Measurements from ENCODE around the gene MYLK. TPM values are rescaled to one million over a fixed set of nuclear protein-coding genes. Genes with fewer than 3 reads are reported as not detected.

MYLK gene
- polyA plus RNA-seq, 6 donors from 2014 or later = 0.93 to 5.7 (median 2.1) TPM

DNA sequence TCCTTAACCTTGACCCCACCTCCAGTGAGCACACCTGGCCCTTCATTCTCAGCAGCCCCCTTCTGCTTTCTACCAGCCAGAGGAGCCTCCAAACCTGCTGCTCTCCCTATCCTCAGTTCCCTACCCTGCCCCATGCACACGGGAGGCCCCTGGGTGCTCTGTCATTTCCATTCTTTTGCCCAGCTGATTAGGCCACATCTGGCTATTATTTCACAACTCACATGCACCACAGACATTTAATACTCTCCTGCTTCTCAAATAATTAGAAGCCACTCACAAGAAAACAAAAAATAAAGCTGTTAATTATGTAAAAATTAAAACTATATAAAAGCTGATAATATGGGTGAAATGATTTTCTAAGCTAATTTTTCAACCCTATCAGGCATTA is 50.7 kb downstream of the MYLK start:
- Mint-ChIP-seq H3K36me3 (no peaks in the 10 kb centered on the region), H3K27ac (no peak overlapping the region), H3K27me3 (no peaks in the 10 kb centered on the region), H3K9me3 (peaks cover 5 to 21% (median 12%) of the 10 kb centered on the region in 7 donors), H3K4me3 (no peak overlapping the region), H3K4me1 (no peaks in the 10 kb centered on the region)
- no peak for ATAC-seq (ENCODE audit: low read depth in 2 of 2)
- DNase-seq = no peak

DNA sequence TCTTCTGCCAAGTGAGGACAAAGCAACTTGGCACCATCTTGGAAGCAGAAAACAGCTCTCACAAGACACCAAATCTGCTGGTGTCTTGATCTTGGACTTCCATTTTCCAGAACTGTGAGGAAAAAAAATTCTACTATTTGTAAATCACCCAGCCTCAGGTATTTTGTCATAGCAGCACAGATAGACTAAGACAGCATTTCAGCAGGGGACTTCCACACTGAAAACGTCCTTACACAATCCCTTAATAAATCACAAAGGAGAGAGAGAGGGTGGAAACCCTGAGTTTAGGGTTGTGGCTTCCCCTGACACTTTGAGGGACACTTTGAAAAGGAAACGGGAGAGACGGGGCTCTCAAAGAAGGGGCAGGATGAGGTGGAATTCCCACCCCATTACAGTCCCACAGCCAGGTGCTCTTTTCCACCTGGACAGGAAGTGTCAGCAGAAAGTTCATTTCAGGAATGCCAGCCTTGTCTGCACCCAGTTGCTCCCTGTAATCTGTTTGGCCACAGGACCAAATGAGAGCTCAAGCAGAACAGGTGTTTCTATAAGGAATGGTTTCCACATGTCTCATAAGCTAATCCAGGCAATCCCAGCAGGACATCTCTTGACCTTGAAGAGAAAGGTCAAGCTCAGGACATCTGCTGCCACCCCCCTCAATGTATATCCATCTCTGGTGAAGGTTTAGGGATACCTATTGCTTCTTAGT is 51.3 kb downstream of the MYLK start:
- H3K9me3 Mint-ChIP-seq = peaks cover 4 to 21% (median 17%) of the 10 kb centered on the region in 7 donors
- peaks cover 0 to 4% of the 10 kb centered on the region in 2 donors for H3K36me3 Mint-ChIP-seq
- no peaks in the 10 kb centered on the region for H3K4me1 Mint-ChIP-seq
- H3K27me3 Mint-ChIP-seq = no peaks in the 10 kb centered on the region
- H3K27ac Mint-ChIP-seq = peak overlapping the region in 1 of 6 donors; percentile 88
- DNase-seq (no peak), ATAC-seq (ENCODE audit: low read depth in 2 of 2) (no peak)
- no peak overlapping the region for H3K4me3 Mint-ChIP-seq

DNA sequence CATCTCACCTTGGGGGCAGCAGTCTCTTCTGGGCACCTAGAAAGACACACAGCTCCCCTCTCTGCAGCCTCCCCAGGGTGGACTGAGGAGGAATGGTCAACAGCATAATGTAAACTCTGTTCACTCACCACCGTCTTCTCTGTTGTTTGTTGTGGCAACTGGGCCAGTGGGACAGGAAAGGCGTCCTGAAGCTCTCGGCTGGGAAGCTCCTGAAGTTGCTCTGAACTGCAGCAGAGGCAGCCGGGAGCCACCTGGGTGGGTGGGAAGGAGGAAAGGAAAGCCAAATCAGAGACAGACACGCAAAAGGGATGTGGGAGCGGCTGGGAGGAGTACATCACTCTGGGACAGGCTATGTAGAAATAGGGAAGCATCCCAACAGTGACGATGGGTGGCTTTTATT is 52.7 kb downstream of the MYLK start:
- Mint-ChIP-seq H3K4me1 (no peaks in the 10 kb centered on the region), H3K9me3 (peaks cover 0 to 31% (median 28%) of the 10 kb centered on the region in 7 donors), H3K4me3 (no peak overlapping the region), H3K27me3 (no peaks in the 10 kb centered on the region), H3K36me3 (peaks cover 0 to 7% of the 10 kb centered on the region in 2 donors), H3K27ac (no peak overlapping the region)
- DNase-seq = no peak
- no peak for ATAC-seq (ENCODE audit: low read depth in 2 of 2)

DNA sequence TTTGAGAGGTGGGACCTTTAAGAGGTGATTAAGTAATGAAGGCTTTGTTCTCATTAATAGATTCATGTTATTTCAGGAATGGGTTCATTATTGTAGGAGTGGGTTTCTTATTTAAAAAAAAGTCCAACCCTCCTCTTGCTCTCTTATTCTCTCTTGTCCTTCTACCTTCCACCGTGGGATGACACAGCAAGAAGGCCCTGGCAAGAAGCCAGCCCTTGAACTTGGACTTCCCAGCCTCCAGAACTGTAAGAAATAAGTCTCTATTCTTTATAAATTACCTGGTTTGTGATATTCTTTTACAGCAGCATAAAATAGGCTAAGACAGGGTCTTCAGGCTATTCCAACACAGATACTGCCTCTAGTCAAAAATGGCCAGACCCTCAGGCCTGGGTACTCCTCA is 62.2 kb downstream of the MYLK start:
- no peaks in the 10 kb centered on the region for H3K4me1 Mint-ChIP-seq
- ATAC-seq (ENCODE audit: low read depth in 2 of 2) (no peak), DNase-seq (no peak)
- peaks cover 0 to 22% (median 9%) of the 10 kb centered on the region in 7 donors for H3K9me3 Mint-ChIP-seq
- H3K27ac Mint-ChIP-seq = no peak overlapping the region
- H3K36me3 Mint-ChIP-seq = no peaks in the 10 kb centered on the region
- H3K27me3 Mint-ChIP-seq = no peaks in the 10 kb centered on the region
- no peak overlapping the region for H3K4me3 Mint-ChIP-seq

DNA sequence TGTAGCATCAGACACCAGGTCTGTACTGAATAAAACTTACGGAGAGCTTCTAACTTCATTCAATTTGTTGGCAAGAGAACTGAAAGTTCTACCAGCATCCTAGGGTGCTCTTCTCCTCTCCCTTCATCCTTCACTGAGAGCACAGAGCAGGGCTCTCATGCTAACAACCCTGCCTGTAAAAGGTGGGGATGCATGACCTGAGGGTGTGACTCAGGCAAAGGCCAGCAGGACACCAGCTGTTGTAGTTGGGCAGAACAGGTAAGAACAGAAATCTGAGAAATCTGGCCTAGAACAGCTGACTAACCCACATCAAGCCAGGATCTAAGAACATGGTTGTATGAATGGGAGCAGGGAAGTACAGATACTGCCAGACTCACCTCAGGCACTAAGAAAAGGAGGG is 64.2 kb downstream of the MYLK start:
- H3K9me3 Mint-ChIP-seq = peaks cover 0 to 9% (median 0%) of the 10 kb centered on the region in 7 donors
- ATAC-seq (ENCODE audit: low read depth in 2 of 2) = no peak
- no peaks in the 10 kb centered on the region for H3K27me3 Mint-ChIP-seq
- DNase-seq = no peak
- H3K4me1 Mint-ChIP-seq = no peaks in the 10 kb centered on the region
- no peak overlapping the region for H3K27ac Mint-ChIP-seq
- no peak overlapping the region for H3K4me3 Mint-ChIP-seq
- no peaks in the 10 kb centered on the region for H3K36me3 Mint-ChIP-seq

DNA sequence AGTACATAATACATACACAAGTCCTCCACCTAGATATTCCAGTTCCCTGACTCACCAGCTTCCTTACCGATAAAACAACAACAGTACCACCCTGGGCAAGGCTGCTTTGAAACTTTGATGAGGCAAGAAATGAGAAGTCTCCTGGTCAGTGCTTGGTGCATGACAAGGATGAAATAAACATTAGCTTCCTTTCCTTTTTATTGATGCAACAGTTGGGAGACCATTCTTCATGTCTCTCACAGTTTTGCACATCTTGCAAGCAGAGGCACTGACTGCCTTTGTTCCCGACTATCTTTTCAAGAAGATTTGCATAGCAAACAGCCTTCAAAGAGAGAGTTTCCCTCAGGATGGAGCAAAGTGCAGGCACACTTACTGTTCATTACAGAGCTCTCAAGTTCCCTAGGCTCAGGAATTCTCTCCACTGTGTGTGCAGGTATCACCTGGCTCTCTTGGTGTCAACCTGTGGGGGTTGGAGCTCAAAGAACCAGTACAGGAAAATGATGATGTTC is 65.2 kb downstream of the MYLK start:
- Mint-ChIP-seq H3K9me3 (peaks cover 0 to 9% (median 0%) of the 10 kb centered on the region in 7 donors), H3K27me3 (no peaks in the 10 kb centered on the region), H3K27ac (no peak overlapping the region), H3K4me1 (no peaks in the 10 kb centered on the region), H3K4me3 (no peak overlapping the region), H3K36me3 (no peaks in the 10 kb centered on the region)
- ATAC-seq (ENCODE audit: low read depth in 2 of 2) (no peak), DNase-seq (no peak)

DNA sequence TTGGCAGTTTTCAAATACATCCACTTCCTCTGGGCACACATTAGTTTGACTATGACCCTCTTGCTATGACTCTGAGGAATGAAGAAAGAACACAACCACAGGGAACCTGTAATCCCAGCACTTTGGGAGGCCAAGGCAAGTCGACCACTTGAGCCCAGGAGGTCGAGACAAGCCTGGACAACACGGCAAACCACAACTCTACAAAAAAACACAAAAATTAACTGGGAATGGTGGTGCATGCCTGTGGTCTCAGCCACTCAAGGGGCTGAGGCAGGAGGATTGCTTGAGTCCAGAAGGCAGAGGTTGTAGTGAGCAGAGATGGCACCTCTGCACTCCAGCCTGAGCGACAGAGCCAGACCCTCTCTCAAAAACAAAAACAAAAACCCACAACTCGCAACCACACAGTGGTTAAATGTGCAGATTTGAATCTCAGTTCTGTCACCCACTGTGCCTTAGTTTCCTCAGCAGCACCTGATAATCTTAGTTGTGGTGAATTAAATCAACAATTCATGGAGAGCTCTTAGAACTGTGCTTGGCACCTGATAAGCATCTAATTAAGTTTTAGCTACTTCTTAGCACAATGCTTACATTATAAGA is 65.7 kb downstream of the MYLK start:
- Mint-ChIP-seq H3K27ac (no peak overlapping the region), H3K9me3 (peaks cover 0 to 8% (median 0%) of the 10 kb centered on the region in 7 donors), H3K4me3 (no peak overlapping the region), H3K27me3 (no peaks in the 10 kb centered on the region), H3K36me3 (no peaks in the 10 kb centered on the region), H3K4me1 (no peaks in the 10 kb centered on the region)
- no peak for ATAC-seq (ENCODE audit: low read depth in 2 of 2)
- DNase-seq = no peak

DNA sequence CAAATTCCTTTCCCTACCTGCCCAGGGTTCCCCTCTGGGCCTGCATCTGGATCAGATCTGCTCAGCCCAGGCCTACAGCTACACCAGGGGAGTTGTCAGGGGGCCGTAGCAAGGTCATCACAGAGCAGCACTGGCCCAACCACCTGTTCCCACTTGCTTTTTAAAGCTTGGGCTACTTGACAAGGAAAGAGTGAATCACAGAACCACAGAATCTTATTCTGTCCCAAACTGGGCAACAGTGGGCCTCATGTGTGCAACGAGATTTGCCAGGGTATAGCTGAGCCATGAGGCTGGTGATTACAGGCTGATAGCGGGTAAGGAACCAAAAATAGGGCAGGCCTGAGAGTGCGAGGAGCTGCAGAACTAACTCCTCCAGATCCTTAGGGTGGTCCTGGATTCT is 66.7 kb downstream of the MYLK start:
- Mint-ChIP-seq H3K36me3 (no peaks in the 10 kb centered on the region), H3K9me3 (peaks cover 0 to 6% (median 0%) of the 10 kb centered on the region in 7 donors), H3K27ac (no peak overlapping the region), H3K27me3 (no peaks in the 10 kb centered on the region), H3K4me3 (no peak overlapping the region), H3K4me1 (no peaks in the 10 kb centered on the region)
- DNase-seq = no peak
- no peak for ATAC-seq (ENCODE audit: low read depth in 2 of 2)

DNA sequence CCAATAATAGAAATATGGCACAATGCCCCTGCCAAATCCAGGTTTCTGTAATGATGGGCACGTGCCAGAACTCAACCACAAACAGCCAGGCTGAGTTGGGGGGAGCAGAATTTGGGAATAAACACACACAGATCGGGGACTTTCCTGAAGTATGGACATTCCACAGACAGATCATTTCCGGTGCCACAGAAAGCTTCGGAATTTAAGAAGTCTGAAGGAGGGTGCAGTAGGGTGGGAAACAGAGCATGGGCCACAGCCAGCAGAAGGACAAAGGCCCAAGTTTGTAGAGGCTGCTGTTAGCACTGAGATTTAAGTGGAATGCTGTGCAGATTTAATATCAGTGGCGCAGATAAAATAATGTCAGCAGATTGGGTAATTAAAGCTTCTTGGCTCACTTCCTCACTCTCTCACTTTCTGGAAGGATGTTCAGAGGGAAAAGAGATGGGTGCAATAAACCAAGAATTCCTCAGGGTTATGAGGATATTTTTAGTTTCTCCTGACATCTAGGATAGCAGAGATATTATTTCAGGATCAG is 67.4 kb downstream of the MYLK start:
- H3K36me3 Mint-ChIP-seq = no peaks in the 10 kb centered on the region

DNA sequence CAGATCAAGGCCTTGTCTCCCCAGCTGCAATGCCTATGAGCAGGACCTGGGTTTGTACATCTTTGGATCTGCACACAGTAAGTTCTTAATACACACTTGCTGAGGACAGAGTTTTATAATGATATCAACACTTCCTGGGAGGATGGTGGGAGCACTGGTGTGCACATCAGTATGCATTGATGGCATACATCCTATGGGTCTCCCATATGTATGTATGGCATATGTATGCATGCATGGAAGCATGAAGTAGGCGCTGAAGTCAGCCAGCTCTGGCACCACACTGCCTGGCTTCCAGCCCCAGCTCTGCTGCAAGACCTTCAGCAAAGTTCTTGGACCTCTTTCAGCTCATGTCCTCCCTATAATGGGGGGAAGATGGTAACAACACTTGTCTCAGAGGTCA is 68.2 kb downstream of the MYLK start:
- ATAC-seq (ENCODE audit: low read depth in 2 of 2) = no peak
- Mint-ChIP-seq H3K27me3 (no peaks in the 10 kb centered on the region), H3K27ac (no peak overlapping the region), H3K36me3 (no peaks in the 10 kb centered on the region), H3K4me1 (no peaks in the 10 kb centered on the region), H3K9me3 (no peaks in the 10 kb centered on the region), H3K4me3 (peak overlapping the region in 1 of 8 donors; percentile 4)
- no peak for DNase-seq

More for the DNA sequence above, 67.4 kb downstream of the MYLK start:
- Mint-ChIP-seq H3K4me3 (no peak overlapping the region), H3K27ac (no peak overlapping the region), H3K9me3 (no peaks in the 10 kb centered on the region), H3K4me1 (no peaks in the 10 kb centered on the region), H3K27me3 (no peaks in the 10 kb centered on the region)
- ATAC-seq (ENCODE audit: low read depth in 2 of 2) (no peak), DNase-seq (no peak)

DNA sequence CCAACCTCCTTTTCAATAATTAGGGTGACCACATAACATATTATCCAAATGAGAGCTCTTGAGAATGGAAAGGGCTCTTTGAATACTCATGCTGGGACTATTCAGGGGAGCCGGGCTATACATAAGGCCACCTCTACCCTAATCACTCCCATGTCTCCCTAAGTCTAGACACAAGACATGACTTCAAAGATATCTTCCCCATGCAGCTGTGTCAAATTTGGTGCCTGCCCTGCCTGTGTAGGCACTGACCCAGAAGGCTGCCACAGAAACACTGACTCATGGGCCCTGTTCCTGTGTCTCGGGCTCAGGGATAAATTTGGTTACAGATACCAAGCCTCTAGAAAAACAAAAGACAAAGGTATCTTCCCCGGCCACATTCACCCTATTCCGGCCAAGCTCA is 70.3 kb downstream of the MYLK start:
- Mint-ChIP-seq H3K4me3 (no peak overlapping the region), H3K27ac (no peak overlapping the region), H3K27me3 (no peaks in the 10 kb centered on the region), H3K9me3 (no peaks in the 10 kb centered on the region), H3K4me1 (no peaks in the 10 kb centered on the region), H3K36me3 (no peaks in the 10 kb centered on the region)
- DNase-seq (no peak), ATAC-seq (ENCODE audit: low read depth in 2 of 2) (no peak)

DNA sequence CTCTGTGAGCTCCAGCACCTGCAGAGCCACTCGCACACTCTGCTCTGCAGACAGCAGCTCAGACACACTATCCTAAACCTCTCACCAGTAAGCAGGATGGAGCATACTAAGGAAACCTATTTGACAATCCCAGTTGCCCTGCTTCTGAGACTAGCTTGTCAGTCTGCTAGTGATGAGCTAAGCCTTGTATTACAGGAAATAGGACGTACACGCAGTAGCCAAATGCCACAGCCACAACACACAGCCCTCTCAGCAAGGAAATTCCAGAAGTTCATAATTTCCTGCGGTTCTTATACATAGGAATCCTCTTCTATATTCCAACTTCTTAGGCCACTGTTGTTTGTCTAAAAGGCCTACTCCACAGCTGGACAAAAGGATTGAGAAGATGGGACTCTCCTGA is 74.5 kb downstream of the MYLK start:
- no peaks in the 10 kb centered on the region for H3K27me3 Mint-ChIP-seq
- no peak for DNase-seq
- H3K36me3 Mint-ChIP-seq = no peaks in the 10 kb centered on the region
- H3K9me3 Mint-ChIP-seq = no peaks in the 10 kb centered on the region
- ATAC-seq (ENCODE audit: low read depth in 2 of 2) = no peak
- no peak overlapping the region for H3K27ac Mint-ChIP-seq
- H3K4me1 Mint-ChIP-seq = no peaks in the 10 kb centered on the region
- H3K4me3 Mint-ChIP-seq = no peak overlapping the region

DNA sequence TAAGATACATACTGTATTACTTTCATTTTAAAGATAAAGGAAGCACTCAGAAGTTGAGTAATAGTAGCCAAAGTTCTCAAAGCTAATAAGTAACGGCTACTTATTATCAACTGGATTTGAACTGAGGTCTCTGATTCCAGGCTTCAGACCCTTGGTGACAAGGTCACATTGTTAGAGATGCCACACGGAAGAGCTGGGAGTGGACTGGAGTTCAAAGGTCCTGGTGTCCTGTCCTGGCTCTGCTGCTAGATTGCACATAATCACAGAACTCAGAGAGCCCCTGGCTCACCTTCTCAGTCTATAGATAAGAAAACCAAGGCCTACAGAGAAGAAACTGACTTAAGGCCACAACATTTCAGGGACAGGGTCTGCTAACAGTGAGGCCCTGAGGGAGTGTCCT is 75.3 kb downstream of the MYLK start:
- DNase-seq (no peak), ATAC-seq (ENCODE audit: low read depth in 2 of 2) (no peak)
- no peak overlapping the region for H3K27ac Mint-ChIP-seq
- no peaks in the 10 kb centered on the region for H3K27me3 Mint-ChIP-seq
- no peak overlapping the region for H3K4me3 Mint-ChIP-seq
- H3K36me3 Mint-ChIP-seq = no peaks in the 10 kb centered on the region
- no peaks in the 10 kb centered on the region for H3K4me1 Mint-ChIP-seq
- H3K9me3 Mint-ChIP-seq = no peaks in the 10 kb centered on the region

DNA sequence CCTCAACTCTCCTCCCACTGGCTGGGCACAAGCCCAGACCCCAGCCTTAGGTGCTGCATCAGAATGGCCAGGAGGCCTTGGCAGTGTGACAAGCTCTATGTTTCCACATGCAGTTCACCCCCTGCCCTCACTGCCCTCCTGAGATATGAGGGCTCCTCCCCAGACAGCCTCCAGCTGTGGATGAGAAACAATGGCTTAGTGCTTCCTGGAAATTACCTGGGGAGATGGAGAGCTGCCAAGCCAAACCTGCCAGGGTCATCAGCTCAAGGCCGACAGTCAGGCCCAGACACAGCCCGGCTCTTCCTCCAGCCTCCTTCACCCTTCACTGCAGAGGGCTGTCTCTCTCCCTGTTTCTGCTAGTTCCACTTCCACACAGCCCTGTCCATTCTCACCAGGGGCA is 76.3 kb downstream of the MYLK start:
- no peaks in the 10 kb centered on the region for H3K36me3 Mint-ChIP-seq
- no peak for DNase-seq
- ATAC-seq (ENCODE audit: low read depth in 2 of 2) = no peak
- no peak overlapping the region for H3K4me3 Mint-ChIP-seq
- no peaks in the 10 kb centered on the region for H3K27me3 Mint-ChIP-seq
- H3K27ac Mint-ChIP-seq = no peak overlapping the region
- H3K9me3 Mint-ChIP-seq = no peaks in the 10 kb centered on the region
- no peaks in the 10 kb centered on the region for H3K4me1 Mint-ChIP-seq

Data from naive B cell (primary cell).